Thyroid gland (tissue), 4 donors: ENCODE results near the gene CRISPLD2. TPM values are rescaled to one million over a fixed set of nuclear protein-coding genes. Genes with fewer than 3 reads are reported as not detected.

Experiments used
- DNase-seq, 2 donors: peaks; one replicate each; pipeline ENCODE4 v3.0.0-alpha.2; 2019
- H3K27ac ChIP-seq, 3 donors: fragments of 200-600 bp; sonication (generic); 1 replicate in 2 of 3; 2 replicates in 1 of 3; pipeline ENCODE4 v1.5.1; 2016 to 2019; ENCODE audit warnings: mild to moderate bottlenecking in 1 of 3, moderate library complexity in 1 of 3
- H3K27me3 ChIP-seq: fragments of 200-600 bp; sonication (generic); one replicate; pipeline ENCODE4 v1.5.1; 2019
- H3K36me3 ChIP-seq, 2 donors: fragments of 200-600 bp; sonication (generic); one replicate each; pipeline ENCODE4 v1.5.1; 2016 to 2019
- H3K4me1 ChIP-seq, 2 donors: fragments of 200-600 bp; sonication (generic); one replicate each; pipeline ENCODE4 v1.5.1; 2017 to 2019
- H3K4me3 ChIP-seq, 3 donors: fragments of 200-600 bp; sonication (generic); replicated peaks in 1 of 3; 1 replicate in 2 of 3; 2 replicates in 1 of 3; pipeline ENCODE4 v1.5.1; 2016; ENCODE audit warnings: mild to moderate bottlenecking in 1 of 3
- H3K9me3 ChIP-seq: fragments of 200-600 bp; sonication (generic); one replicate; pipeline ENCODE4 v1.5.1; 2017
- POLR2A ChIP-seq, 2 donors: fragments of 450-650 bp; IDR thresholded peaks; one replicate each; pipeline ENCODE4 v1.6.1; 2017; ENCODE audit warnings: antibody characterized with exemption in 2 of 2, mild to moderate bottlenecking in 2 of 2, moderate library complexity in 1 of 2
- WGBS, 2 donors: methylation state at CpG; one replicate each; pipeline ENCODE4 v1.1.5; 2017; 5-methylcytosine and 5-hydroxymethylcytosine counted together
- intact Hi-C: fragments of 100-400 bp; cut with DNase I; formaldehyde crosslinking; loops from one replicate; pipeline ENCODE4 v1.15.1; 2023
- total RNA-seq, 4 donors: library from RNA; depleted of rRNA; stranded (reverse); fragments of >200 nt; gene quantifications; one replicate each; pipeline ENCODE4 v1.2.3, GENCODE V29; 2016
- TF ChIP-seq, protein P1 (sequence below), 6 experiments: fragments of 200-600 bp in 3 of 6; fragments of 450-650 bp in 3 of 6; sonication (generic) in 3 of 6; IDR thresholded peaks; one replicate each; pipeline ENCODE4 v1.5.1; 2016 to 2019; ENCODE audit warnings: antibody characterized with exemption in 6 of 6, mild to moderate bottlenecking in 2 of 6, inconsistent platforms in 1 of 6, moderate library complexity in 1 of 6

Gene CRISPLD2
- total RNA-seq, 4 donors from 2014 or later: 48.0 to 261 (median 108) TPM

DNA sequence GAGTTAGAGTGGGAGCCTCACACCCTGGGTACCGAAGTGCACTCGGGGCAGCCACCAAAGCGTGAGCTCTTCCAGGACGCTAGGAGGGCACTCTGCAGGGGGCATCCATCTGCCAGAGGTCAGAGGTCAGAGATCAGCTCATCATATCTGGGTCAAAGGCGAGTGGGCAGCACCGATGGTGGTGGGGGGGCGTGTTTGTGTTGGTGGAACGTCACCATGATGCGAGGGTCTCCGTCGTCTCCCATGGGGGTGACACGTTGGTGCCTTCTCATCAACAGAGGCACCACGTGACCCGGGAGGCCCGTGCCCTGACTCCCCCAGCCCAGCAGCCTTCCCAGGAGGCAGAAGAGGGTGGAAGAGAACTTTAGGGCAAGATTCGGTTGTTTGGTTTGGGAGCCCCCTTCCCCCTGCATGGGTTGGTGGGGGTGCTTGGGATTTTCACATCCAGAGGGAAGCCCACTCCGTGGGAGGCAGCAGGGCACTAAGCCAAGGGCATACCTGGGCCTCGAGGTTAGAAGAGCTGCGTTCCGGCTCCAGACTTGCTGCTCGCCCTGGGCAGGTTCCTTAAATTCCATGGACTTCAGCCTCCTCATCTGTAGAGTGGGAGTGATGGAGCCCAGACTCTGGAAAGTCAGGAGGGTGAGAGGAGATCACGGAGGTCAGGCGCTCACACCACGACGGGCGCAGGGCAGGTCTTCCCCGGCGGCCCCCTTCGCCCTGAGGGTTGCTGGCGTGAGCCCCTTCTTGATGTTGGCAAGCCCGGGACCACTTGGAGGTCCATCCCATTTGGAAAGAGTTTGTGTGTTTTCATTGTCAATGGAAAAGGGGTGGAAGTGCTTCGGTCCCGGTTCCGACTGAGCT, 14.0 kb downstream of the CRISPLD2 start:
- H3K36me3 ChIP-seq: peaks cover 0 to 2% of the 10 kb centered on the region in 2 donors
- H3K27me3 ChIP-seq: no peaks in the 10 kb centered on the region
- DNase-seq: peak in 1 of 2 donors; percentile 44
- TF ChIP-seq POLR2A (IDR thresholded peaks at IDR 0.05): no peak
- WGBS, 2 donors: 18 to 64% methylated on average over 4 to 31 of the region's 34 CpGs
- intact Hi-C loops: no loop called here
- H3K27ac ChIP-seq: peak overlapping the region; percentile 79 to 89 (median 87)
- no peaks in the 10 kb centered on the region for H3K9me3 ChIP-seq
- H3K4me3 ChIP-seq: no peak overlapping the region
- peaks cover 43 to 68% of the 10 kb centered on the region in 2 donors for H3K4me1 ChIP-seq

DNA sequence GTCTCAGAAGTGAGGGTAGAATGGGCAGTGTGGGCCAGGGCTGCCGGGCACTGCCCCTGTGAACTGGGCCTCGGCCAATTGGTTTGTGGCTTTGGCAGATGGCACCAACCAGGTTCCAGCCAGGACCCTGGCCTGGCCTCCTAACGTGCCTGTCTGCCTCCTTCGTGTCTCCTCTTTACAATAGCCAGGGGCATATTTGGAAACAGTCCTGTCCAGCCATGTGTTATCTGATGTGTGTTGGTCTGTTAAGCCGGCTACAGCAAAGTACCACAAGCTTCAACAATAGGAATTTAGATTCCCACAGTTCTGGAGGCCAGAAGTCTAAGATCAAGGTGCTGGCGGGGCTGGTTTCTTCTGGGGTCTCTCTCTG, 14.6 kb downstream of the CRISPLD2 start:
- no peaks in the 10 kb centered on the region for H3K27me3 ChIP-seq
- peaks cover 39 to 61% of the 10 kb centered on the region in 2 donors for H3K4me1 ChIP-seq
- no peak overlapping the region for H3K4me3 ChIP-seq
- peaks cover 0 to 4% of the 10 kb centered on the region in 2 donors for H3K36me3 ChIP-seq
- intact Hi-C loops: no loop called here
- H3K9me3 ChIP-seq: no peaks in the 10 kb centered on the region
- DNase-seq: peak; percentile 81 to 91
- WGBS, 2 donors: 44 to 47% methylated on average over 4 of the region's 6 CpGs
- H3K27ac ChIP-seq: peak overlapping the region; percentile 79 to 89 (median 87)
- no peak for TF ChIP-seq POLR2A (IDR thresholded peaks at IDR 0.05)
- TF ChIP-seq, protein P1, sequence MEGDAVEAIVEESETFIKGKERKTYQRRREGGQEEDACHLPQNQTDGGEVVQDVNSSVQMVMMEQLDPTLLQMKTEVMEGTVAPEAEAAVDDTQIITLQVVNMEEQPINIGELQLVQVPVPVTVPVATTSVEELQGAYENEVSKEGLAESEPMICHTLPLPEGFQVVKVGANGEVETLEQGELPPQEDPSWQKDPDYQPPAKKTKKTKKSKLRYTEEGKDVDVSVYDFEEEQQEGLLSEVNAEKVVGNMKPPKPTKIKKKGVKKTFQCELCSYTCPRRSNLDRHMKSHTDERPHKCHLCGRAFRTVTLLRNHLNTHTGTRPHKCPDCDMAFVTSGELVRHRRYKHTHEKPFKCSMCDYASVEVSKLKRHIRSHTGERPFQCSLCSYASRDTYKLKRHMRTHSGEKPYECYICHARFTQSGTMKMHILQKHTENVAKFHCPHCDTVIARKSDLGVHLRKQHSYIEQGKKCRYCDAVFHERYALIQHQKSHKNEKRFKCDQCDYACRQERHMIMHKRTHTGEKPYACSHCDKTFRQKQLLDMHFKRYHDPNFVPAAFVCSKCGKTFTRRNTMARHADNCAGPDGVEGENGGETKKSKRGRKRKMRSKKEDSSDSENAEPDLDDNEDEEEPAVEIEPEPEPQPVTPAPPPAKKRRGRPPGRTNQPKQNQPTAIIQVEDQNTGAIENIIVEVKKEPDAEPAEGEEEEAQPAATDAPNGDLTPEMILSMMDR (IDR thresholded peaks at IDR 0.05): no peak

DNA sequence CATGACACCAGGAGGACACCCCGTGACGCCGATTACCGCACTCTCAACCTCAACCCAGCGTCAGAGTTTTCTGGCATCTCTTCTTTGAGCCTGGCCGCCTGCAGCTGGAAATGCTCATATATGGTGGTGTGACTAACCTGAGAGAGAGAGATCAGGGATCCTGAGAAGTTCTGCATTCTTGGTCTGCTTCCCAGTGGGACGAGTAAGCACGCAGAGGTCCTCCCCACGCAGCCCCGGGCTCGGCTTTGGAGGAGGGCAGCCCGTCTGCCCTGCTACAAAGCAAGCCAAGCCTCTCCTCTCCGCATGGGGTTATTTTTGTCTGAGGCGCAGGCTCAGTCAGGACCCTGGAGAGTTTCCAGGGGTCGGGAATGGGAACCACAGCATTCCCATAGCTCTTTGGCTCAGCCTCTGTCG, 16.5 kb downstream of the CRISPLD2 start:
- H3K4me3 ChIP-seq: no peak overlapping the region
- peaks cover 36 to 75% of the 10 kb centered on the region in 2 donors for H3K4me1 ChIP-seq
- H3K27ac ChIP-seq: peak overlapping the region; percentile 79 to 89 (median 89)
- intact Hi-C loops: no loop called here
- H3K9me3 ChIP-seq: no peaks in the 10 kb centered on the region
- TF ChIP-seq POLR2A (IDR thresholded peaks at IDR 0.05): peak in 1 of 2 donors; percentile 33
- TF ChIP-seq, protein P1 (IDR thresholded peaks at IDR 0.05): peak in 1 of 6 experiments; percentile 11
- peaks cover 0 to 4% of the 10 kb centered on the region in 2 donors for H3K36me3 ChIP-seq
- DNase-seq: peak; percentile 84 to 94
- no peaks in the 10 kb centered on the region for H3K27me3 ChIP-seq
- WGBS, 2 donors: 28 to 42% methylated on average over 5 to 11 of the region's 16 CpGs

DNA sequence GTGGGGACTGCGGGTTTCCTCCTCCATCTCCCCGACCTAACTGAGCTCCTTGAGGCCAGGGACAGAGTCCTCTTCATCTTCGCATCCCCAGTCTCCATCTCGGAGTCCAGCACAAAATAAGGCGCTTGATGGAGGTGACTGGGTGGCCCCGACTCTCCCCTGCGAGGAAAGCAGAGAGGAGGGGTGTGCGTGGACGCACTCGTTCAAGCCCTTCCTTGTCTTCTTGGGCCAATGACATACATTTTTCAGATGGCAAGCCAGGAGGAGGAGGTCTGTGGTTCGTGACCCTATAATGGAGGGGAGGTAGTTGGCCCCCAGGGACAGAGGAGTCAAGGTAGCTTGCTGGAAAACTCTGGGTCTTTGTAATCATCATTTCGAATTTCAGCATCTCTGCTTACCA, 17.2 kb downstream of the CRISPLD2 start:
- Histone ChIP-seq H3K36me3 (peaks cover 0 to 4% of the 10 kb centered on the region in 2 donors), H3K4me3 (no peak overlapping the region), H3K9me3 (no peaks in the 10 kb centered on the region), H3K27me3 (no peaks in the 10 kb centered on the region), H3K4me1 (peaks cover 36 to 77% of the 10 kb centered on the region in 2 donors), H3K27ac (peak overlapping the region; percentile 79 to 89 (median 89))
- intact Hi-C loops: no loop called here
- no peak for DNase-seq
- WGBS, 2 donors: 90 to 95% methylated on average over 12 of the region's 12 CpGs
- no peak for TF ChIP-seq POLR2A (IDR thresholded peaks at IDR 0.05)
- TF ChIP-seq, protein P1 (IDR thresholded peaks at IDR 0.05): no peak

DNA sequence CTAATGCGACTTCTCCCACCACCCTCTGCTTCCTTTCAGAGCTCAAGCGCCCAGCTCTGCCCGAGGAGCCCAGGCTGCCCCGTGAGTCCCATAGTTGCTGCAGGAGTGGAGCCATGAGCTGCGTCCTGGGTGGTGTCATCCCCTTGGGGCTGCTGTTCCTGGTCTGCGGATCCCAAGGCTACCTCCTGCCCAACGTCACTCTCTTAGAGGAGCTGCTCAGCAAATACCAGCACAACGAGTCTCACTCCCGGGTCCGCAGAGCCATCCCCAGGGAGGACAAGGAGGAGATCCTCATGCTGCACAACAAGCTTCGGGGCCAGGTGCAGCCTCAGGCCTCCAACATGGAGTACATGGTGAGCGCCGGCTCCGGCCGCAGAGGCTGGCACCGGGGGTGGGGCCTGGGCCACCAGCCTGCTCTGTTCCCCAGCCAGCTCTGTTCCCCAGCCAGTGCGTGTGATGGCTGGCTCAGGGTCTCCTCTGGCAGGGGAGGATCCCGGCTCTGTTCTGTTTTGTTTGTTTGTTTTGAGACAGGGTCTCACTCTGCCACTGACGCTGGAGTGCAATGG, 18.7 kb downstream of the CRISPLD2 start:
- peaks cover 39 to 79% of the 10 kb centered on the region in 2 donors for H3K4me1 ChIP-seq
- H3K36me3 ChIP-seq: peaks cover 0 to 4% of the 10 kb centered on the region in 2 donors
- WGBS, 2 donors: 75 to 85% methylated on average over 11 to 13 of the region's 19 CpGs
- TF ChIP-seq, protein P1 (IDR thresholded peaks at IDR 0.05): no peak
- no peak for TF ChIP-seq POLR2A (IDR thresholded peaks at IDR 0.05)
- no peaks in the 10 kb centered on the region for H3K27me3 ChIP-seq
- peak overlapping the region; percentile 17 to 51 (median 38) for H3K27ac ChIP-seq
- intact Hi-C loops: no loop called here
- no peaks in the 10 kb centered on the region for H3K9me3 ChIP-seq
- no peak for DNase-seq
- no peak overlapping the region for H3K4me3 ChIP-seq
